SHP77 (cell line): ENCODE data around the gene MMP25.
"Not testable (repeated sequence)": the region's sequence is repeated elsewhere in the genome, so short reads cannot be mapped to it uniquely, and the experiment has no call there.

Source experiments
- DNase-seq, 2 experiments: peaks; one replicate each; lab custom pipeline; 2025; lab: John Stamatoyannopoulos, UW

The MMP25 gene

GRCh38 chr16:3055734-3056115 is 9.4 kb downstream of the MMP25 start:
- not testable (repeated sequence) for DNase-seq

- no peak for DNase-seq
These were observed 10.2 kb downstream of the MMP25 start for GRCh38 chr16:3056336-3057180.

GRCh38 chr16:3057181-3058138 is 11.1 kb downstream of the MMP25 start:
- no peak for DNase-seq

GRCh38 chr16:3058139-3059030 is 12.0 kb downstream of the MMP25 start:
- DNase-seq: peak in 1 of 2 experiments; percentile 33

GRCh38 chr16:3059041-3059722 is 12.8 kb downstream of the MMP25 start:
- peak; percentile 44 to 73 for DNase-seq

GRCh38 chr16:3059723-3060242 is 13.4 kb downstream of the MMP25 start:
- DNase-seq: no peak

- DNase-seq: no peak
These were observed 14.2 kb downstream of the MMP25 start for GRCh38 chr16:3060339-3061127.

GRCh38 chr16:3062553-3062952 is 16.2 kb downstream of the MMP25 start:
- no peak for DNase-seq

GRCh38 chr16:3063625-3064386 is 17.4 kb downstream of the MMP25 start:
- no peak for DNase-seq

- DNase-seq: no peak
These were observed 18.8 kb downstream of the MMP25 start, which contains the start of gene IL32 for GRCh38 chr16:3065069-3065741. IL32 (plus strand) TSS chr16:3065640; CDS start chr16:3065812, 172 bp downstream.

GRCh38 chr16:3065742-3066439 is 19.5 kb downstream of the MMP25 start:
- no peak for DNase-seq

- no peak for DNase-seq
These were observed 20.0 kb downstream of the MMP25 start for GRCh38 chr16:3066440-3066748.

GRCh38 chr16:3068487-3068886 is 22.1 kb downstream of the MMP25 start:
- DNase-seq: no peak

- not testable (repeated sequence) for DNase-seq
These were observed 22.8 kb downstream of the MMP25 start for GRCh38 chr16:3069146-3069545.

GRCh38 chr16:3070608-3071111 is 24.3 kb downstream of the MMP25 start:
- no peak for DNase-seq

GRCh38 chr16:3071655-3072054 is 25.3 kb downstream of the MMP25 start:
- DNase-seq: no peak

GRCh38 chr16:3072148-3072547 is 25.8 kb downstream of the MMP25 start:
- DNase-seq: not testable (repeated sequence)
